ENCODE measurements around the gene NDOR1.
A peak's percentile ranks its signal among the peaks of the same experiment; 100 is the strongest.

NDOR1 gene

GRCh38 chr9:137199411-137200121 is 5.9 kb upstream of the NDOR1 start:
- Histone ChIP-seq H3K27me3 (ENCODE audit: control insufficient read depth, insufficient read depth, low read length) (no peaks in the 10 kb centered on the region), H3K36me3 (ENCODE audit: control insufficient read depth, insufficient read depth, low read length) (no peaks in the 10 kb centered on the region), H3K79me2 (peaks cover 20% of the 10 kb centered on the region), H3K27ac (no peak overlapping the region), H3K4me3 (ENCODE audit: low read depth, low read length) (no peak overlapping the region), H3K9me3 (ENCODE audit: control insufficient read depth, low read length) (no peaks in the 10 kb centered on the region), H2AFZ (no peak overlapping the region), H3K4me2 (ENCODE audit: low read length) (peak overlapping the region; percentile 55), H3K9ac (no peak overlapping the region), H3K4me1 (peaks cover 4% of the 10 kb centered on the region)
- no peak for TF ChIP-seq CTCF (IDR thresholded peaks at IDR 0.05)

- peaks cover 22% of the 10 kb centered on the region for H3K79me2 ChIP-seq
- peak within 1 kb of the TSS; percentile 69 for H3K4me2 ChIP-seq (ENCODE audit: low read length)
- no peaks in the 10 kb centered on the region for H3K27me3 ChIP-seq (ENCODE audit: control insufficient read depth, insufficient read depth, low read length)
- H3K9ac ChIP-seq, result no peak within 1 kb of the TSS
- TF ChIP-seq CTCF (IDR thresholded peaks at IDR 0.05), result no peak
- no peaks in the 10 kb centered on the region for H3K36me3 ChIP-seq (ENCODE audit: control insufficient read depth, insufficient read depth, low read length)
- peak within 1 kb of the TSS; percentile 59 for H3K4me3 ChIP-seq (ENCODE audit: low read depth, low read length)
- H3K27ac ChIP-seq, result peak within 1 kb of the TSS; percentile 47
- H3K9me3 ChIP-seq (ENCODE audit: control insufficient read depth, low read length), result no peaks in the 10 kb centered on the region
- peaks cover 4% of the 10 kb centered on the region for H3K4me1 ChIP-seq
- H2AFZ ChIP-seq, result peak within 1 kb of the TSS; percentile 70
Observed at GRCh38 chr9:137200311-137201204, 4.9 kb upstream of the NDOR1 start, which contains the start of gene TPRN. Gene TPRN, minus strand, starts transcription at chr9:137200741. Its CDS starts 30 bp downstream, at chr9:137200711.

- Histone ChIP-seq H3K4me3 (ENCODE audit: low read depth, low read length) (peak overlapping the region; percentile 59), H3K9me3 (ENCODE audit: control insufficient read depth, low read length) (no peaks in the 10 kb centered on the region), H3K79me2 (peaks cover 23% of the 10 kb centered on the region), H3K27me3 (ENCODE audit: control insufficient read depth, insufficient read depth, low read length) (no peaks in the 10 kb centered on the region), H3K27ac (peak overlapping the region; percentile 47), H3K4me2 (ENCODE audit: low read length) (peak overlapping the region; percentile 69), H2AFZ (peak overlapping the region; percentile 70), H3K36me3 (ENCODE audit: control insufficient read depth, insufficient read depth, low read length) (no peaks in the 10 kb centered on the region), H3K9ac (no peak overlapping the region), H3K4me1 (peaks cover 4% of the 10 kb centered on the region)
- no peak for TF ChIP-seq CTCF (IDR thresholded peaks at IDR 0.05)
Observed at GRCh38 chr9:137201205-137201868, 4.2 kb upstream of the NDOR1 start.

GRCh38 chr9:137202966-137203365 is 2.5 kb upstream of the NDOR1 start:
- H3K4me2 ChIP-seq (ENCODE audit: low read length), result no peak overlapping the region
- H2AFZ ChIP-seq, result no peak overlapping the region
- peaks cover 4% of the 10 kb centered on the region for H3K4me1 ChIP-seq
- no peaks in the 10 kb centered on the region for H3K27me3 ChIP-seq (ENCODE audit: control insufficient read depth, insufficient read depth, low read length)
- no peak for TF ChIP-seq CTCF (IDR thresholded peaks at IDR 0.05)
- peaks cover 21% of the 10 kb centered on the region for H3K79me2 ChIP-seq
- no peaks in the 10 kb centered on the region for H3K9me3 ChIP-seq (ENCODE audit: control insufficient read depth, low read length)
- H3K27ac ChIP-seq, result no peak overlapping the region
- H3K4me3 ChIP-seq (ENCODE audit: low read depth, low read length), result no peak overlapping the region
- H3K9ac ChIP-seq, result no peak overlapping the region
- no peaks in the 10 kb centered on the region for H3K36me3 ChIP-seq (ENCODE audit: control insufficient read depth, insufficient read depth, low read length)
